Activated CD8-positive, alpha-beta memory T cell treated with anti-CD3 and anti-CD28 coated beads, Interleukin-2, amount 50 U/mL, for 24 hours (primary cell): Measurements from ENCODE around the gene NDFIP2.

Experiments used
- DNase-seq: peaks from one replicate; pipeline ENCODE4 v3.0.0-alpha.2; 2020; ENCODE audit errors: extremely low read depth

Gene NDFIP2

DNA sequence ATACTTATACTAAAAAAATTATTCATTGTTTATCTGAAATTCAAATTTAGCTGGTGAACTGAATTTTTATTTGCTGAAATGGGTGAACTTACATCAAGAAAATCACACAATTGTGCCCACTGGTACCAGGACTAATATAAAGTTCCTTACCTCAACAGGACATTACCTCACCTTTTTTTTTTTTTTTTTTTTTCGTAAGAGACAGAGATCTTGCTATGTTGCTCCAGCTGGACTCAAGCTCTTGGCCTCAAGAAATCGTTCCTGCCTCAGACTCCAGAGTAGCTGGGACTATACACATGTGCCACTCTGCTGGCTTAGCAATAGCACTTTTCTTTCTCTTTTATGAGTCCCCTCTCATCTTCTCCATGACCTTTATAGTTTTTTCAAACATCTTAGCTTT, 22.5 kb upstream of the NDFIP2 start:
- DNase-seq: no peak

DNA sequence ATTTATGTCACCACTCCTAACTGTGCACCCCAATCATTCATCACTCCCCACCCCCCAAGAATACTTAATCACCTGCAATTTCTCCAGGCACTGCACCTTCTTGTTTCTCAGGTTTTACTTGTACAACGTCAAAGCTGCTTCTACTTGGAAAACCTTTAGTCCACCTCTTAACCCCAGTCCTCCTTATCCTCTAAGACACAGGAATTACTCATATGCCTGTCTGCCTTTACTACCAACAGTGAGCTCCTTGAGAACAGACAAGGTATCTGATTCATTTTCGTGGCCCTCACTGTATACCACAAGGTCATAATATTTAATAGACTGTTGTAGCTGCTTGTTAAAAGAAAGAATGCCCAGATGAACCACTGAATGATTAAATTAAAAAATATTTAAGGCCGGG, 21.0 kb upstream of the NDFIP2 start:
- DNase-seq: no peak

DNA sequence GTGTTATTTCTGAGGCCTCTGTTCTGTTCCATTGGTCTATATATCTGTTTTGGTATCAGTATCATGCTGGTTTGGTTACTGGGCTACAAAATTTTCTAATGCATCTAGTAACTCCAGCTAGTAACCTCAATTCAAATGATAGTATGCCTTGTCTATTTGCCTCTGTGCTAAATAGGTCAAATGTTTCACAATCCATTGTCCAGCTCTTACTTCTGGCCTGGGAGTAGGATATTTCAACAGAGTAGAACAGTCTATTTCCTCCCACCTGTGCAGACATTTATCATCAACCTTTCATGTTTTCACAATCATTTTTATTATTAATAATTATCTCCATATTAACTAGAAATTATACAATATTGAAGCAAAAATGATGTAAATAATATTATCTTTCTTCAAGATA, 18.1 kb upstream of the NDFIP2 start:
- no peak for DNase-seq

DNA sequence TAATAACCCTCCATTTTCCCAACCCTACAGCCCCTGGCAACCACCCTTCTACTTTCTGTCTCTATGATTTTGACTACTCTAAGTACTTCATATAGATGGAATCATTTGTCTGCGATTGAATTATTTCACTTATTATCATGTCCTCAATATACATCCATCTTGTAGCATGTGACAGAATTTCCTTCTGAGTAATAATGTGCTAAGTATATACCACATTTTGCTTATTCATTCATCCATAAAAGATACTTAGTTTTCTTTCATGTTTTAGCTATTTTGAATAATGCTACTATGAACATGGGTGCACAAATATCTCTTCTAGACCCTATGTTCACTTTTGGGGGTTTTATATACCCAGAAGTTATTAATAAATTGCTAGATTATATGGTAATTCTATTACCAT, 17.4 kb upstream of the NDFIP2 start:
- no peak for DNase-seq

DNA sequence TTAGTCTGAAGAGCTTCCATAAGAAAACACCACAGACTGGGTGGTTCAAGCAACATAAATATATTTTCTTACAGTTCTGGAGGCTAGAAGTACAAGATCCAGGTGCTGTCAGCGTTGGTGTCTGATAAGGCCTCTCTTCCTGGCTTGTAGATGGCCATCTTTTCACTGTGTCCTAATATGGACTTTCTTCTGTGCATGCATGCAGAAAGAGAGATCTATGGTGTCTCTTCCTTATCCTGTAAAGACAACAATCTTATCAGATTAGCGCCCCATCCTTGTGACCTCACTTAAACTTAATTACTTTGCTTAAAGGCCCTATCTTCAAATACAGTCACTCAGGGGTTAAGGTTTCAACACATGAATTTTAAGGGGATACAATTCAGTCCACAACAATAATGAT, 14.1 kb upstream of the NDFIP2 start:
- no peak for DNase-seq

DNA sequence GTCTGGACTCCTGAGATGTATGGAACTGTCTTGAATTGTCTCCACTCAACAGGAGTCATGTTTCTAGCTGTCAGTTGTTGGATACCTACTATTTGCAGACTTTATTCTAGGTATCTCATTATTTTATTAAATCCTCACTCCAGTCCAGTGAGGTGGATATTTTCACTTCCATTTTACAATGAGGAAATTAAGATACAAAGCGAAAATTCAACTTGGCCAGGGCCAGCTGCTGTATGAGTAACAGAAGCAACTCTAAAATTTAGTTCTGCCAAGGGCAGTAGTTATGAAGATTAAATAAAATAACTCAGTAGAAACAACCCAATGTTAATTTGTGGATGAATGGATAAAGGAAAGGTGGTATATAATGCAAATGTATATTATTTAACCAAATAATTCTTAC, 12.6 kb upstream of the NDFIP2 start:
- no peak for DNase-seq

DNA sequence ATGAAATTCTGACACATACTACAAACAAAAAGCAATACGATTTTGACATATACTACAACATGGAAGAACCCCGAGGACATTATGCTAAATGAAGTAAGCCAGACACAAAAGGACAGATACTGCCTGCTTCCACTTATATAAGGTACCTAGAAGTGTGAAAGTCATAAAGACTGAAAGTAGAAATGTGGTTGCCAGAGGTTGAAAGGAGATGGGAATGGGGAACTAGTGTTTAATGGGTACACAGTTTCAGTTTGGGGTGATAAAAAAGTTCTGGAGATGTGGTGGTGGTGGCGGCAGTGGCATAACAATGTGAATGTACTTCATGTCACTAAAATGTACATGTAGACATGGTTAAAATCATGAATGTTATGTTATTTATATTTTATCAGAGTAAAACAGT, 12.1 kb upstream of the NDFIP2 start:
- DNase-seq: no peak

DNA sequence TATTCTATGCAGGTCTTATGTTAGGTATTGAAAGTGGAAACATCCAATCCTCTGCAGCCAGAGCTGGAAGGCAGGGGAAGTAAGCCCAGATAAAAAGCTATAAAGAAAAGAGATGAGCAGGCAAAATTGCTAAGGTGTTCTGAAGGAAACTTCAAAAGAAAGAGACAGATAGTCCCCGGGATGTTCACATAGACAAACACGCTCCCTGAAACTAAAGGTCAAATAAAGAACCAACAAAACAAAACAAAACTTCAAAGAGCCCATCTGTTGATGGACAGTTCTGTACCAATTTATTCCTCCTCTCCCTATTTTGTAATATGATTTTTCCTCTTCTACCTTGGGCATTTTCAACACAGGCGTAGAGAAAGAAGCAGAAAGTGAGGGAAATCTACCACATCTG, 11.3 kb upstream of the NDFIP2 start:
- DNase-seq: no peak

DNA sequence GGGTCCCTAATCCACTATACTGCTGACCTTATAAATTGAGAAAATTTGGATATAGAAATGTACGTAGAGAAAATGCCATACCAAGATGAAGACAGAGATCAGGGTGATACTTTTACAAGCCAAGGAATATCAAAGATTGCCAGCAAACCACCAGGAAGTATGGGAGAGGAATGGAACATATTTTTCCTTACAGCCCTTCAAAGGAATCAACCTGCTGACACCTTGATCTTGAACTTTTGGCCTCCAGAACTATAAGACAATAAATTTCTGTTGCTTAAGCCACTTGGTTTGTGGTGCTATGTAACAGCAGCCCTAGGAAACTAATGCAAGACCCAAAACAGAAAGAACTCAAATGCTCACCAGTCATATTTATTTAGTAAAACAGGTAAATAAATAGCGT, 10.3 kb upstream of the NDFIP2 start:
- no peak for DNase-seq

DNA sequence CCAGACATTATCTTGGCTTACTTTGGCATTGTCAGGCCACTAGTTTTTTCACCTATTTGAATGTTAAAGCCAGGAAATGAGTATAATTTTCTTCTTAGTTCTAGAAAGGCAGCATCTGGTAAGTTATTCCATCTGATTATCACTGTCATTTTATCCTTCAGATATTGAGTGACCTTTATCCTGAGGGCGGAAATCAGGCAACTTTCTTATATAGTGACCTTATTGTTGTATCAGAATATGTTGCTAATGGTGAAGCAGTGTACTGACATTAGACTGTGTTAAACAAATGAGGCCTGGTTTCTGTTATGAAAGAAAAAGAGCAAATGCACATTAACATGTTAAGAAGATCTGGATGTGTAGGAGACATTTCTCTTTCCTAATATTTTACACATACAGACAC, 5.4 kb upstream of the NDFIP2 start:
- no peak for DNase-seq

DNA sequence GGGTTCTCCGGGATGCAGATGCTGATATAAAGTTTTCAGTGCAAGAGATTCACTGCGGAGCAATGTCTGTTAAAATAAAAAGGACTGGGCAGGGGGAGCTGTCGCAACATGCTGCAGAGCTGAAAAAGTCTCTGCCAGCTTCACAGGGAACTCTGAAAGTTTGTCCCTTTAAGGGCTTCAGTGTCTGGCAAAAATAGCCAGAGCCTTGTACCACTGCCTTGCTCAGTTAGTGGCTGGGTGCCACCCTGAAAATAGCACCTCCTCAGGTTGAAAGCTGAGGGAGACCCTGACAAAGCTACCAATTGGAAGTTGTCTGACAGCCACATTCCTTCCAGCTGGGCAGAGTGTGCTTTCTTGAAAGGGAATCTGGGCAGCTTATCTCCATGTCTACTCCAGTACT, 3.0 kb upstream of the NDFIP2 start:
- DNase-seq: no peak

DNA sequence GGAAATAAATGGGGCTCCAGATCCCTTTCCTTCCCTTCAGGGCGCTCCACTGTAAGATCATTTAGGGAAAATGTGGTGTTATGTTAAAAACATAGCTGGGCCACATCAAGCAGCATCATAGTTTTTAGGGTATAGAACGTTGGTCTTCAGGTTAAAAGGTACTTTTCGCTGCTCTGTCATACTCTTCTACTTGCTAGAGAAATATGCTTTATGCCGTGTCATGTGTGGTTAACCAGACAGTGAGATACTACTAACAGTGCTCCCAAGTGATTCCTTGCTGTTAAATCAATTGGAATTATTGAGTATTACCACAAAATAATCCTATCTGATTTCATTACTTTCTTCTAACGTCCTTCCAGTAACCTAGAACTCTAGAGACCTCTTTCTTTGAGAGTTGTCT, 1.1 kb upstream of the NDFIP2 start:
- no peak for DNase-seq

DNA sequence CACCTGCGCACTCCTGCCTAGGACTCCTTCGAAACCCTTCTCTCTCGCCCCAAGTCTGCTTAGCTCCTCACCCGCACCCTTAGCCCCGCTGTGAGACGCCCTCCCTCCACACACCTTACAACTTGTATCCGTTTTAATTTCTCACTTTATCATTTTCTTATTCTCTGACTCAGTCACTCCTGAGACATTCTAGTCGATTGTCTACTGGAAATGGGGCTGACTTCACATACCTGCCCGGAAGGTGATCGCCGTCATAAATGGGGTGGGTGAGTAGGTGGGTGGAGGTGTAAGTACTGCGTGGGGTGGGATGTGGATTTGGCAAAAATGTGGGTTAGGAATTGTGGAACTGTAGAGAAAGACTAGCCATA, 714 bp downstream of the NDFIP2 start:
- peak; percentile 44 for DNase-seq

DNA sequence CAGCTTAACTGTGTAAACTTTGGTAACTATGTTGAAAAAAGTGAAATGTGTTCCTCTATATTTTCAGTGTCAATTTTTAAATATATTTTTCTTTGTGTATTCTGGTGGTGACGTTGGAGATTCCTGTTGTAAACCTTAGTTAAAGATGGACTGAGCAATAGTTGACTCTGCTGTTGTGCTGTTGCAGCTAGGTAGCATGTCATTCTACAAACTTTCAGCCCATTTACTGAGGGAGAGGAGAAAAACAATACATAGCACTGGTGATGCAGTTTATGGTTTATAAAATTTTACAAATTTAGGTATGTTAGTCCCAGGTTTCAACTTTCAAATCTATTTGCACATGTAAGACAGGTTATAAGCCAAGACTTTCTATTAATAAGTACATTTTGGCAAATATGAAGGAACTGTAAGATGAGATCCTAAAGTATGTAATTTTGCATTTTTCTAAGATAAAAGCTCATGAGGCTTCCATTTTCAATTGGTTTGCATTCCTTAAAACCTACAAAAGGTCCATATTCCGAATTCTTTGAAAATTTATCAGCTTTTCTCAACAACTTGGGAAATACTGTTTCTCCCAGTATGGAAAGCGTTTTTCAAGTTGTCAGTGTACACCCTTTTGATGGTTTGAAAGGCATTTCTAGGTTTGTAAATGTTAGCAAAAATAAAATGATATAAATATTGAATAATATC, 1.5 kb downstream of the NDFIP2 start:
- DNase-seq: no peak

DNA sequence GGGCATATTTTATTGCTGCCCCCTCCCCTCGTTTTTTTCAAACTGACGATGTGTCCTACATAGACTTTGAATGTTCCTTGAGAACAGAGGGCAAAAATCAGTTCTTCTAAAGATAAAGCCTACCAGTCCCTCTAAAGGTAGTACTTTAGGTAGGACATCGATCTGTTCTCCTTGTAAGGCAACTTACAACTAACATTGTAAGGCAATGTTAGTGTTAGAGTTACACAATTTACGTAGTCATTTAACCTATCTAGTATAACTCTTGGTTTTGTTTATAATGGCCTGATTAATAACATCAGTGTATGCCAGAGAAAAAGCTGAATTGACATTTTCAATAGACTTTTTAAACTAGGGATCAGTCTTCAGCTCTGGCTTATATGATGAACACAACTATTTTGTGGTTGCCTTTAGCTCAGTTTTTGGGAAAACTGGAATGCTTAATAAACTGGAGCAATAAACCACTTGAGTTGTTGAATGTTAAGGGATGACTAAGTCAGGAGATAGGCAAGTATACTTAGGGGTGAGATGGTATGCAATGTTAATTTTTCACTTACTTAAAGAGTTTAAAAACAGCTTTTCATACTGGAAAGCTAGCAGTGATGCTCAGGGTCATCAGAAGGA, 2.2 kb downstream of the NDFIP2 start:
- DNase-seq: no peak

DNA sequence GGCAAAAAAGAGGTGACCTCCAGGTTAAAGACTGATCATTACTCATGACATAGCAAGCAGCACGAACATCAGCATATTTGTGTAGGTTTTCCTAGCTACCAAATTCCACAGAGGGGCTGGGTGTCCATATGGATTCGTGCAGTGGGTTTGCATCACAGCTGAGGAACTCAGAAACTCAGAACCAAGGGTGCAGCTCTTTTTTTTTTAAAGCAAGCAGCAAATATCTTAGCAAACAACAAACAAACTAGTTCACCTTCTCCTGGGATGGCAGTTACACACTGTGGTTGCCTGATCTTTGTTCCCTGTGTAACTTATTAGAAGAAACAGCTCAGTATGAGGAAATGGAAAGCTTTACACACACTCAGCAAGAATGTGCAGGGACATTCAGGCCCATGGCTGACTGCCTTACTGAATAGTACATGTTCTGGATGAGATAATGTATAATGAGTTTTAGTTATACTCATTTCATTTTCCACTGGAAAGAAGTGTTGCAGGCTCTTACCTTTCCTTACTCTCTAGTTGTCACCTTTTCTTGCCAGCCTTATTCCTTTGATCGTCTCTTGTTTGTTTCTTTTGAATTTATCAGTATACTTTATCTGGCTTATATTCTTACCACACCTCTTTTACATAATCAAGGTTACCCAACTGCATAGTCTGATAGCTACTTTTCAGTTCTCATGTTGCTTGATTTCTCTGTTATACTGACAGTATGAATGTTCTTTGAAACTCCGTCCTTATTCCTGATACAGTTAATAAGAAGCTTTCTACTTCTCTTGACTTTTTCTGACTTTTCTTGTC, 4.3 kb downstream of the NDFIP2 start:
- no peak for DNase-seq

DNA sequence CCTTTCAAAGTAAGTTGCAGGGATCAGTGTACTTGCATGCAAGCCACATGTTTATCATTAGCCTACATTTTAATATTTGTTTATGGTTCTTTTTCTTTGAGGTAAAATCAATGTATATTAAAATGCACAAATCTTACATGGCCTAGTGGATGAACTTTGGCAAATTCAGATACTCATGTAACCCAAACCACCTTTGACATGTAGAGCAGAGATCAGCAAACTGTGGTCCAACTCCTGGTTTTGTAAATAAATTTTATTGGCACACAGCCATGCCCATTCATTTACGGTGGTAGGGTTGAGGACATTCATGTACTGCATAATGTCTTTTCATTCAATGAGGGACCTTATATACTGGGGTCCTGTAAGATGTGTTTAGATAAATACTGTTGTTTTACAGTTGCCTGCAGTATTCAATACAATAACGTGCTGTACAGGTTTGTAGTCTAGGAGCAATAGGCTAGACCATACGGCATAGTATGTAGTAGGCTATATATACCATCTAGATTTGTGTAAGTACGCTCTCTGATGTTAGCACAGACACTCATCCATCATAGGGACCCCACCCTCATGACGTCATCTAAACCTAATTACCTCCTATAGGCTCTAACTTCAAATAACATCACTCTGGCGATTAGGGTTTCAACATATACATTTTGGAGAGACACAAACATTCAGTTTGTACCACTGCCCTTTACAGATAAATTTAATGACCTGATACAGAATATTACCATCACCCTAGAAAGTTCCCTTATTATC, 5.7 kb downstream of the NDFIP2 start:
- no peak for DNase-seq

DNA sequence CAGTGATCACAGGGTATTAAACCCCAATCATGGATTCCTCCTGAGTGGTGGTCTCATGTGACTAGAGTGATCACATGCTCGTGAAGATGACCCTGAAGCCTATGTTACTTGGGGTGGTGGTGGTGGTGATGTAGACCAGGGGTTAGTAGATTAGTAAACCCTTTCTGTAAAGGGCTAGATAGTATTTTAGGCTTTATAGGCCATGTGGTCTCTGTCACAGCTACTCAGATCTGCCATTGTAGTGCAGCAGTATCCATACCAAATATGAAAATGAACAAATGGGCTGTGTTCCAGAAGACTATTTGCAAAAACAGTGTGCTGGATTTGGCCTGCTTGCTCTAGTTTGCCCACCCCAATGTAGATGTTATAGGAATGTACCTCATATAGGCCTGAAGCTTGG, 9.4 kb downstream of the NDFIP2 start:
- no peak for DNase-seq

DNA sequence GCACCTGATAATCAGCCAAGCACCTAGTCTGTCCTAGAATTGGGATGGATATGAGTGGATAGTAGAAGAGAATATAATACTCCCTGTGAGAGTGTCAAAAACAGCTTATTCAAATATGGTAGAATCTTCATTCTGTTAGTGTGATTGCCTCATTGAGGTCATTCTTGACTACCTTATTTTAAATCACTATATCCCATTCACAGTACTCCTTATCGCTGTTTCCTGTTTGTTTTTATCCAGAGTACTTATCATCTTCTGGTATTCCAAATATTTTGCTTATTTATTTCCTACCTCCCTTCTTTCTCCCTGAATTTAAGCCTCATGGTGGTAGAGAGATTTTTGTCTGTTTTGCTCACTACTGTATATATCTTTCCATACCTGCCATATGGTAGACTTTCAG, 9.9 kb downstream of the NDFIP2 start:
- no peak for DNase-seq

DNA sequence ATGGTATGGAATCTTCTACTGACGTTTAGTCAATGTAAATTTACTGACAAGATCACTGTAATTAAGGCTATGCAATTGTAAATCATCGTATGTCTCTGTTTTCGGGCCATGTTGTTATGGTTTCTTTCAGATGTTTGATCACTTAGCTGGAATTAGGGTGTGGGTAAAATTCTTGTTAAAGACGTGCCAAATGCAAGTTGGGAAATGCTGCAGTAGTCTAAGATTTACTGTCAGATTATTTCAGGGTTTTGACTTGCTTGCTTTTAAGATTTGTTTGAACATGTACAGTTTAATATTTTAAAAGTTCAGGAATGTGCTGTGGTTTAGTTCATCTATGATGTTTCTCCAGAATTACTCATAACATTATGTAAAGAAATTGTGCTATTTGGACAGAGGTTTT, 10.8 kb downstream of the NDFIP2 start:
- DNase-seq: no peak

DNA sequence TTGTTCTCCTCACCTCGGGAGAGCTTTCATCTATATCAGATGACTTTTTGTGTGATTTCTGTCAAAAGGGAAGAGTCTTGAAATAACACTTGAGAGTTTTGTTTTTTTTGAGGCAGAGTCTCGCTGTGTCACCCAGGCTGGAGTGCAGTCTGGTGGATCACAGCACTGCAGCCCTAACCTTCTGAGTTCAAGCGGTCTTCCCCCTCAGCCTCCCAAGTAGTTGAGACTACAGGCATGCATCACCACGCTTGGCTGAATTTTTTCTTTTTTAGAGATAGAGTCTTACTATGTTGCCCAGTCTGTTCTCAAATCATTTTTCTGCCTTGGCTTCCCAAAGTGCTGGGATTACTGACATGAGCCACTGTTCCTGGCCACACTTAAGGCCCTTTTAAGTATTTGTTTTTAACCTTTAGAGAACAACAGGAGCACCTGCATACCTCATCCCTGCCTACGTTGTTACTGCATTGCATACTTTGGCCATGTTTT, 11.4 kb downstream of the NDFIP2 start:
- DNase-seq: no peak

DNA sequence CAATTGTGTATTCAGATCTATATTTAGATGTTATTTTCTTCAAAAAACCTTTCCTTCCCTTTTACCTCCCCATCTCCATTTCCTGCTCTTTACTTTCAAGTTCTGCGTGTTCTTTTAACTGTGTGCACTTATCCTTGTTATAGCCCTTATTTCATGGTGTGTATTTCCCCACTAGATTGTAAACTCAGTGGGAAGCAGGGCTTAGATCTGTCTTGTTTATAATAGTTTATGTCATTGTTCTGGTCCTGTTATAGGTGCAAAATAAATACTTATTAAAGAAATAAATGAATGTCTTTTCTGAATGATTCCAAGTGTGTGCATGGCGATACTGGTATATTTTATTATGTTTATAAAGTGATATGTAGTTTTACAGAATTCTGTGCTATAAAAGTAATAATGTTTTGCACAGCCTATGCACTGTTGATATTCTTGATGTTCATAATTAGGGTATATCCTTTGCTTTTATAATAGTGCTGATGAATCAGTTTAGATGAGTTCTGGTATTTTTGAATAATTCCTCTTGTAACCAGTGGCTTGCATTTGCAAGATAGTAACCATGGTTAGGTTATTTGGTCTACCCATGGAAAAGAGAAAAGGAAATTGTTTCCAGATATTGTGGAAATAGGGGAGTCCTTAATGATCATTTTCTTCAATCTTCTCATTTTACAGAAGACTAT, 12.1 kb downstream of the NDFIP2 start:
- no peak for DNase-seq
